ENCODE data around the gene PEPD. TPM values are rescaled to one million over a fixed set of nuclear protein-coding genes. Genes with fewer than 3 reads are reported as not detected.

PEPD gene
- total and polyA plus RNA-seq, 2 donors (not counting 3 experiments of a cell fraction or from before 2014, with no cell fraction given): 73.7 to 126 TPM

- no TSS peak for BruUV-seq (replicated peaks)
- H2AFZ ChIP-seq (ENCODE audit: low read depth, low read length): no peak overlapping the region
- H3K4me3 ChIP-seq (replicated peaks in 1 of 3; ENCODE audit: insufficient read depth in 1 of 3, low read depth in 1 of 3, low read length in 3 of 3): no peak overlapping the region
- H3K27me3 ChIP-seq (ENCODE audit: control insufficient read depth in 2 of 2, insufficient read depth in 2 of 2, low read length in 2 of 2): no peaks in the 10 kb centered on the region
- TF ChIP-seq JUN (IDR thresholded peaks at IDR 0.05; ENCODE audit: borderline replicate concordance, insufficient read depth, insufficient read length, low read depth) (no peak), EZH2 (IDR thresholded peaks at IDR 0.05; ENCODE audit: borderline replicate concordance, low read depth, low read length, severe bottlenecking) (no peak), FOS (IDR thresholded peaks at IDR 0.05; ENCODE audit: borderline replicate concordance, insufficient read depth, low read length) (no peak), MYC (IDR thresholded peaks at IDR 0.05; ENCODE audit: low read depth, low read length) (no peak), CTCF (IDR thresholded peaks at IDR 0.05; ENCODE audit: extremely low read depth in 1 of 2, insufficient read depth in 1 of 2, low read depth in 1 of 2, low read length in 2 of 2) (no peak), MAX (IDR thresholded peaks at IDR 0.05; ENCODE audit: insufficient read depth, insufficient read length) (no peak), POLR2A (IDR thresholded peaks at IDR 0.05; ENCODE audit: low read depth, low read length) (no peak)
- ChIA-PET POLR2A (no interaction called here), CTCF (no interaction called here)
- no peaks in the 10 kb centered on the region for H3K36me3 ChIP-seq (ENCODE audit: control insufficient read depth in 2 of 2, extremely low read depth in 1 of 2, insufficient read depth in 2 of 2, low read length in 2 of 2)
- no peak overlapping the region for H3K9ac ChIP-seq (replicated peaks; ENCODE audit: extremely low read depth, insufficient read depth, low read length)
- H3K79me2 ChIP-seq (ENCODE audit: control insufficient read depth, insufficient read depth, low read length): no peaks in the 10 kb centered on the region
- no peaks in the 10 kb centered on the region for H3K9me3 ChIP-seq (replicated peaks; ENCODE audit: control insufficient read depth, insufficient read depth, low read length)
- FAIRE-seq (no peak), DNase-seq (ENCODE audit: low read depth, low spot score) (no peak)
- no peaks in the 10 kb centered on the region for H3K4me1 ChIP-seq (ENCODE audit: control insufficient read depth, extremely low read depth, insufficient read depth, low read length)
- no peaks in the 10 kb centered on the region for H3K9me1 ChIP-seq (replicated peaks; ENCODE audit: control insufficient read depth, extremely low read depth, insufficient read depth, low read length)
- intact Hi-C loops (cut with micrococcal nuclease): no loop called here
- no peaks in the 10 kb centered on the region for H4K20me1 ChIP-seq (replicated peaks; ENCODE audit: control insufficient read depth, extremely low read depth, insufficient read depth, low read length)
- no peak overlapping the region for H3K4me2 ChIP-seq (ENCODE audit: insufficient read depth, low read length)
- H3K27ac ChIP-seq (ENCODE audit: insufficient read depth, low read depth, low read length): no peak overlapping the region
- dilution Hi-C loops (cut with MboI; ENCODE audit: extremely low pct_ligation_motif_present, low sequenced_read_pairs): no loop called here
Observed at GRCh38 chr19:33546656-33547055, 25.1 kb upstream of the PEPD start.
